ENCODE measurements around the gene ATP10A.

Gene ATP10A

DNA sequence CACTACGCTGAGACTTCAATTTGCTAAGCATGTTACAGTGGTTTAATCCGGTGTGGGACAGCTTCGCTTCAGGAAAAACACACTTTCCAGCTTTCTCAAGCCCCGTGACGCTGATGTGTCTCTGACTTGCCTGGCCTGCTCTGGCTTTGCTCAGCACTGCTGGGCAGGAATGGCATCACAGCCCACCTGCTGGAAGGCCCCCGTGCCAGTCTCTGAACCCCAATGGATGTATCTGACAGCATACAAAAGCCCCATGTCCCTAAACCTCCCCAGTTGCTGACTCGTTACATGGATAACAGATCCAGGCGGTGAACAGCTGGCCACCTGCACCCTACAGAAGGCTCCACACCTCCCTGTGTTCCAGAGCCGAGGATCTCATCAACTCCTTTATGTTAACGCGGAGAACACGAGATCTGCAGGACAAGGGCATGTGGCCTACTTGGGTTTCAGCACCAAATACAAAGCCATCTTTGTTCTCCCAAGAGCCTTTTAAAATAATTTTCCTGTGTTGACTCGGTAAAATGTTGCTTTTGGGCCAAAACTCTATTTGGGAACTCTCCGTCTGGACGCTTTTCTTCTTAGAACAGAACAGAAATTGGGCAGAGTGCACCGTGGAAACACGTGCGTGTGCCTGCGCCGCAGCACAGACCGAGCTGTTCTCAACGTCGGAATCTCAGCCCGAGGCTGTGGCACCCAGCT is 61.4 kb downstream of the ATP10A start:
- Histone ChIP-seq H3K27ac (no peak overlapping the region), H3K36me3 (replicated peaks) (no peaks in the 10 kb centered on the region), H3K4me3 (ENCODE audit: low read depth, low read length) (no peak overlapping the region), H3K27me3 (replicated peaks) (no peaks in the 10 kb centered on the region)
- TF ChIP-seq, protein P1, sequence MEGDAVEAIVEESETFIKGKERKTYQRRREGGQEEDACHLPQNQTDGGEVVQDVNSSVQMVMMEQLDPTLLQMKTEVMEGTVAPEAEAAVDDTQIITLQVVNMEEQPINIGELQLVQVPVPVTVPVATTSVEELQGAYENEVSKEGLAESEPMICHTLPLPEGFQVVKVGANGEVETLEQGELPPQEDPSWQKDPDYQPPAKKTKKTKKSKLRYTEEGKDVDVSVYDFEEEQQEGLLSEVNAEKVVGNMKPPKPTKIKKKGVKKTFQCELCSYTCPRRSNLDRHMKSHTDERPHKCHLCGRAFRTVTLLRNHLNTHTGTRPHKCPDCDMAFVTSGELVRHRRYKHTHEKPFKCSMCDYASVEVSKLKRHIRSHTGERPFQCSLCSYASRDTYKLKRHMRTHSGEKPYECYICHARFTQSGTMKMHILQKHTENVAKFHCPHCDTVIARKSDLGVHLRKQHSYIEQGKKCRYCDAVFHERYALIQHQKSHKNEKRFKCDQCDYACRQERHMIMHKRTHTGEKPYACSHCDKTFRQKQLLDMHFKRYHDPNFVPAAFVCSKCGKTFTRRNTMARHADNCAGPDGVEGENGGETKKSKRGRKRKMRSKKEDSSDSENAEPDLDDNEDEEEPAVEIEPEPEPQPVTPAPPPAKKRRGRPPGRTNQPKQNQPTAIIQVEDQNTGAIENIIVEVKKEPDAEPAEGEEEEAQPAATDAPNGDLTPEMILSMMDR (IDR thresholded peaks at IDR 0.05; ENCODE audit: low read depth, low read length, missing control alignments) = no peak
- DNase-seq = no peak
- in situ Hi-C loops (cut with HindIII; ENCODE audit: low pct_ligation_motif_present, low sequenced_read_pairs) = no loop called here

DNA sequence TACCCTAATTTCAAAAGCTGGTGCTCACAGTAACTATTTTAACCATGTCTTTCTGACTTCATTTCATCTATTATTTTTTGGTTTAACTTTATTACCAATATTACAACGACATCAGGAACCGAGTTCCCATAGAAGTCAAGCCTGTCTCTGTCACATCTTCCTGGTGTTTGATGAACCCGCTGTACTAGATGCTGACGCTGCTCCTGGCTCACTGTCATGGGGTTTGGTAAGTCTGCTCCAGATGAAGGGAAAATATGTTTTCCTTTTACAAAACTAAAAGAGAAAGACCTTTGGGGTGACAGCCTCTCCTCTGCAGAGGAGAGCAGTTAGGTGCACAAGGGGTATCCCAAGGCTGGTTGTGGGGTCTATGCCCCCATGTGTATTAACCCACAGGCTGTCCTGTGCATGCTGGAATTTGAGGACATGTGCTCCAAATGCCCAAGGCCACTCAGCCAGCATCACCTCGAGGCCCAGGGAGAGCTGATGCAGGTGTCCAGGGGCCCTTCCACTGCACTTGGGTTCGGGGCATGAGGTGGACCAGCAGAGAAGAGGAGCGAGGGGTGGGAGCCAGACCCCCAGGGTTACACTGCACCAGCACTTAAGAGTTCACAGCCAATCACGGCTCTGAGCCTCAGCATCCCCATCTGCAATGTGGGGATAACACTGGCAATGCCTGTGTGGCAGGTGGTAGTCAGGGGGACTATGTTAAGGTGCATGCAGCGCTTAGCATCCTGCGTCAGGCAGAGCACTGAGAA is 62.2 kb downstream of the ATP10A start:
- H3K36me3 ChIP-seq (replicated peaks) = no peaks in the 10 kb centered on the region
- H3K27ac ChIP-seq = no peak overlapping the region
- no peak for DNase-seq
- in situ Hi-C loops (cut with HindIII; ENCODE audit: low pct_ligation_motif_present, low sequenced_read_pairs) = no loop called here
- no peaks in the 10 kb centered on the region for H3K27me3 ChIP-seq (replicated peaks)
- TF ChIP-seq, protein P1 (IDR thresholded peaks at IDR 0.05; ENCODE audit: low read depth, low read length, missing control alignments) = no peak
- no peak overlapping the region for H3K4me3 ChIP-seq (ENCODE audit: low read depth, low read length)

DNA sequence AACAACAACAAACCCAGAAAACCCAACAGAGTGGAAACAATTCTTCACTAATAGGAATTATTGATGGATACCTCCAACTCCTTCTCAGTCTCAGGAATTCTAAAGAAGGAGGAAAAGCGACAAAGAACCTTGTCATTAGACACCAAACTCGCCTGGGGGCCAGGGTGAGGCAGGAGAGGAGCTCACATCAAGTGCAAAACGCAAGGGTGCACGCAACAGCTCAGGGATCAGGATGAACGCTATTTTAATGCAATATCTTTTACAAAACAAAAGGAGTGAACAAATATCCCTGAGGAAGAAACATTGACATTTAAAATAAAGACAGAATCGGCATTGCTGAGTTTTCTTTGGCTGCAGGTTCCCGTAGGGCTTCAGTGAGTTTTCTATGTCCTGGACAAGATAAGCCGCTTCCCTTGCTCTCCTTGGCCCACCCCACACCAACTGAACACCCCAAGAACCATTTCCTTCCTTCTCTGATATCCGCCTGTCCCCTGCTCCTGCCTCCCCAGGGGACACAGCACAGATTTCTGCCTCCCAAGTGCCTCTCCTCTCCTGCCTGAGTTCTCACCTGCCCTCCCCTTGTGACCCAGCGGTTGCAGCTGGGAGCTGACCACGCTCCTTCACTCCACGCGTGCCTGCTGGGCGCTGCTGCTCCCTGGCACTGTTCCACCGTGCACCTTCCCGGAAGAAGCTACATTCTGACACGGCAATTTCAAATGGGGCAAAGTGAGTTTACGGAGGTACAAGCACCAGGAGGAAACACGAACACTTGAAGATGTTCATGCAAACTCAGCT is 63.0 kb downstream of the ATP10A start:
- TF ChIP-seq, protein P1 (IDR thresholded peaks at IDR 0.05; ENCODE audit: low read depth, low read length, missing control alignments) = no peak
- in situ Hi-C loops (cut with HindIII; ENCODE audit: low pct_ligation_motif_present, low sequenced_read_pairs) = no loop called here
- Histone ChIP-seq H3K27ac (no peak overlapping the region), H3K27me3 (replicated peaks) (no peaks in the 10 kb centered on the region), H3K36me3 (replicated peaks) (no peaks in the 10 kb centered on the region), H3K4me3 (ENCODE audit: low read depth, low read length) (no peak overlapping the region)
- no peak for DNase-seq

DNA sequence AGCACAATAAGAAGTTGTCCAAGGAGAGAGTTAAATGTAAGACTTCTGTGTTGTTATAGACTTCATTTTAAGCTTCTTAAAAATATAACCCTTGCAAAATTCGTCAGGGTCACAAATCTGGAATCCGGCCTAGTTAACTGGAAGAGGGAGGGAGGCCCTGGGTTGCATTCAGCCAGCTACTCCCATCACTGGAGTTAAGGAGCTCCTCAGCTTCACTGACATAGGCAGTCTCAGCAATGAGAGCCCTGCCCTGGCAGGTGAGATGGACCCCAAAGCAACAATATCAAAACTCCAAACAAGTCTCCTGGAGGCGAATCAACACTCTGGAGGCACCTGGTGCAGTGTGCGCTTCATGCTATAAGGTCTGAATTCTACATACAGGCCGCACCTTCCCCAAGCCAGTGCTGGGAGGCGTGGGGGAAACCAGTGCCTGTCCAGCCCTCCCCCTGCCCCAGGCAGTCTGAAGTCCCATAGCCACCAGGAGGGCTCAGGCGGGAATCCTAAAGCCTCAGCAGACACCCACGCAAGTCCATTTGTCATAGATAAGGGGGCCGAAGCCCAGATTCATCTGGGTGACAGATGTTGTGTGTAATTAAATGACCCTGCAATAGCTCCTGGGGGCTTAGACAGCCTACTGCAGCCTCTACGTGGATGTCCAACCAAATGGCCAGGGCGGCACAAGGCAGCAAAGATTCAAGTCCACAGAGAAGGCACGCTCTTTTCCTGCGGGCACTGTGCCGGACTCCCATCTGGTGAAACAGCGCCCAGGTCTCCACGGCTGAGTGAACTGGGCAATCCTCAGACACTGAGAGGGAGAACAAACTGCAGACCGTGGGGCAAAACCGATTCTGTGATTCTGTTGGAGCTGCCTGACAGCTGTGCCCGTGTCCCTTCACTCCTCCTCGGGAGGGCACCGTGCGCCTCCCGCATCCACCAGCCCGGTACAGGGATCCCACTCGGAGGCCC is 64.9 kb downstream of the ATP10A start:
- TF ChIP-seq, protein P1 (IDR thresholded peaks at IDR 0.05; ENCODE audit: low read depth, low read length, missing control alignments) = no peak
- H3K27ac ChIP-seq = no peak overlapping the region
- DNase-seq = no peak
- in situ Hi-C loops (cut with HindIII; ENCODE audit: low pct_ligation_motif_present, low sequenced_read_pairs) = no loop called here
- no peak overlapping the region for H3K4me3 ChIP-seq (ENCODE audit: low read depth, low read length)
- H3K36me3 ChIP-seq (replicated peaks) = no peaks in the 10 kb centered on the region
- no peaks in the 10 kb centered on the region for H3K27me3 ChIP-seq (replicated peaks)

DNA sequence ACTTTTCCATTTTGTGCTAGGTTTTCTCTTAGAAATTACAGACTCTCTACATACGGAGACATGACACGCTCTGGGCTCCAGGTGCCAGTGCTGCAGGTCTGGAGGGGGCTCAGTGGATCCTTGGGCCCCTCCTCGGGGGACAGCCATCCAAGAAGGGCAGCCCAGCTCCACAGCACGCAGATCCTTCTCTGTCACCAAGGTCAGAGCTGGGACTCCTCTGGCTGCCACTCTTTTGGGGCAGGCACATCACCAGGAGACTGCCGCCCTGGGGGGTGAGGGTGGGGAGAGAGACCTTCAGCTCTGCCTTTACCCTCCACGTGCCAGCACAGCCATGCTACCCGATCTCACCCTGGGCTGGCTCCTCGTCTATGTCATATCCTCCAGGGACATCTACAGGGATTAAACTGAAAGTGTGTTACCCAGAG is 65.6 kb downstream of the ATP10A start:
- no peak for DNase-seq
- Histone ChIP-seq H3K36me3 (replicated peaks) (no peaks in the 10 kb centered on the region), H3K27ac (no peak overlapping the region), H3K27me3 (replicated peaks) (no peaks in the 10 kb centered on the region), H3K4me3 (ENCODE audit: low read depth, low read length) (no peak overlapping the region)
- TF ChIP-seq, protein P1 (IDR thresholded peaks at IDR 0.05; ENCODE audit: low read depth, low read length, missing control alignments) = no peak
- in situ Hi-C loops (cut with HindIII; ENCODE audit: low pct_ligation_motif_present, low sequenced_read_pairs) = no loop called here

Measured in brain microvascular endothelial cell (primary cell).